Pancreas (tissue), 10 donors: Measurements from ENCODE around the gene SLC35F1. TPM values are rescaled to one million over a fixed set of nuclear protein-coding genes. Genes with fewer than 3 reads are reported as not detected.

Source experiments
- ATAC-seq, 4 donors: fragments of 200-7000 bp; cut with Tn5 transposase; one replicate each; pipeline versions ENCODE4 v1.8.0 to v1.9.1; 2020; ENCODE audit warnings: mild to moderate bottlenecking in 4 of 4, moderate library complexity in 4 of 4
- DNase-seq, 6 donors: peaks; one replicate each; pipeline ENCODE4 v3.0.0-alpha.2; 2020
- FAIRE-seq: peaks from 2 replicates; lab custom pipeline; 2012; peaks lifted over from hg19 to GRCh38; lab: Jason Lieb, UNC
- H3K27ac ChIP-seq, 4 donors: fragments of 200-600 bp; sonication (generic); 1 replicate in 3 of 4; 2 replicates in 1 of 4; pipeline versions ENCODE4 v1.5.0 to v1.8.0; 2020
- H3K27me3 ChIP-seq, 4 donors: fragments of 200-600 bp; one replicate each; pipeline ENCODE4 v1.8.0; 2021
- H3K36me3 ChIP-seq, 3 donors: fragments of 200-600 bp; sonication (generic) in 1 of 3; one replicate each; pipeline versions ENCODE4 v1.5.0 to v1.8.0; 2020 to 2021
- H3K4me1 ChIP-seq, 3 donors: fragments of 200-600 bp; one replicate each; pipeline ENCODE4 v1.8.0; 2021
- H3K4me3 ChIP-seq, 4 donors: fragments of 200-600 bp; sonication (generic) in 2 of 4; one replicate each; pipeline versions ENCODE4 v1.5.0 to v1.8.0; 2020 to 2021
- H3K9me3 ChIP-seq, 4 donors: fragments of 200-600 bp; one replicate each; pipeline ENCODE4 v1.8.0; 2021
- CTCF ChIP-seq, 4 donors: fragments of 200-600 bp; sonication (generic) in 3 of 4; IDR thresholded peaks; one replicate each; pipeline versions ENCODE4 v1.5.0 to v1.8.0; 2021; ENCODE audit warnings: antibody characterized with exemption in 4 of 4
- WGBS, 2 donors: extraction: QIAGEN DNeasy Blood & Tissue Kit; methylation state at CpG; one replicate each; pipeline ENCODE4 v1.1.7; 2013; 5-methylcytosine and 5-hydroxymethylcytosine counted together
- intact Hi-C, 3 donors: fragments of 100-400 bp; cut with DNase I; formaldehyde crosslinking; loops; one replicate each; pipeline versions ENCODE4 v1.11.1 to v1.14.2; 2022
- polyA plus RNA-seq, 2 donors: library from polyadenylated mRNA; stranded (reverse); fragments of 200-250 nt; gene quantifications; one replicate each; pipeline ENCODE4 v1.2.3, GENCODE V29; 2013
- total RNA-seq, 6 donors: library from RNA; stranded (reverse); fragmentation: NEBNext Ultra II Directional in 4 of 6; extraction: Animal tissue kit (Norgen Biotek cat#: 25700) in 4 of 6; gene quantifications; one replicate each; pipeline versions ENCODE4 v1.2.1 to v1.2.4, GENCODE V29; 2021 to 2023
- donor health status: healthy with polysubstance abuse.
- donor health status: DM: no; HTN: no; CAD: no; lungs with moderate emphysema.
- donor health status: DM: no; HTN: no; CAD: no.
- donor health status: control.
- donor health status: control.
- donor health status: Bipolar disorder and iron deficiency.
- donor health status: DM: yes; HTN: yes; CAD: no.
- donor health status: DM: no; HTN: no; CAD: no.
- donor health status: DM: no; HTN: no; CAD: no.
- donor health status: DM: yes; HTN: yes; CAD: no.

SLC35F1 gene
- total and polyA plus RNA-seq, 8 donors, result 0.14 to 2.1 (median 0.29) TPM

GRCh38 chr6:117992856-117993255 is 85.8 kb downstream of the SLC35F1 start:
- H3K36me3 ChIP-seq, result no peaks in the 10 kb centered on the region
- TF ChIP-seq CTCF (IDR thresholded peaks at IDR 0.05), result no peak
- no peak for ATAC-seq
- H3K27ac ChIP-seq, result no peak overlapping the region
- no peaks in the 10 kb centered on the region for H3K4me1 ChIP-seq
- no peaks in the 10 kb centered on the region for H3K27me3 ChIP-seq
- H3K9me3 ChIP-seq, result no peaks in the 10 kb centered on the region
- no peak overlapping the region for H3K4me3 ChIP-seq
- FAIRE-seq, result no peak
- DNase-seq, result no peak
- WGBS, 2 donors, result 18 to 39% methylated on average over 1 of the region's 1 CpG
- intact Hi-C loops, result no loop called here

DNA sequence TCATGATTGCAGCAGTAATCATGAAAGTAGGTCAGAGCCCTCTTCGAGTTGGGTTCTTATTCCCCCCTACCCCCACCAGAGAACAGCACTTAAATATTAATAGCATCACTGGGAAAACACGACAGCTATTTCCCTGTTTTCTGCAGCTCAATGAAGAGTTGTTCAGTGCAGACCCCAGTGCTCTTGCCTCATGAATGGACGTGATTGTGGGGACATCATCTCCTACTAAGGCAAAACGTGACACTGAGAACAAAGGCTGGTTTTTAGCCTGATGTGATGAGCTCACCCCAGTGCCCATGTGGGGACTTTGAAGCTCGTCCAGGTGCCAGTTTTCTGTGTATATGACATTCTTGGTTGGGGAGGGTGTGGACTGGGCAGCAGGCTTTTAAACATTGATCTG is 105.9 kb downstream of the SLC35F1 start:
- FAIRE-seq (no peak), ATAC-seq (peak in 3 of 4 donors; percentile 51 to 84 (median 82))
- 11 to 14% methylated on average over 5 of the region's 5 CpGs for WGBS, 2 donors

GRCh38 chr6:118016532-118016931 is 109.5 kb downstream of the SLC35F1 start:
- no peak for FAIRE-seq
- 77 to 91% methylated on average over 2 of the region's 2 CpGs for WGBS, 2 donors
- no peaks in the 10 kb centered on the region for H3K36me3 ChIP-seq
- H3K4me3 ChIP-seq, result no peak overlapping the region
- no peak for ATAC-seq
- no peaks in the 10 kb centered on the region for H3K27me3 ChIP-seq
- no peak for TF ChIP-seq CTCF (IDR thresholded peaks at IDR 0.05)
- H3K27ac ChIP-seq, result no peak overlapping the region
- DNase-seq, result no peak
- no peaks in the 10 kb centered on the region for H3K4me1 ChIP-seq
- intact Hi-C loops, result no loop called here
- no peaks in the 10 kb centered on the region for H3K9me3 ChIP-seq

More for the DNA sequence above, 105.9 kb downstream of the SLC35F1 start:
- TF ChIP-seq CTCF (IDR thresholded peaks at IDR 0.05), result no peak
- Histone ChIP-seq H3K27ac (peak overlapping the region in 1 of 4 donors; percentile 18), H3K4me3 (no peak overlapping the region), H3K27me3 (no peaks in the 10 kb centered on the region), H3K36me3 (no peaks in the 10 kb centered on the region), H3K4me1 (no peaks in the 10 kb centered on the region), H3K9me3 (no peaks in the 10 kb centered on the region)
- intact Hi-C loops, result no loop called here
- DNase-seq, result peak in 2 of 6 donors; percentile 19 to 35

GRCh38 chr6:118017301-118017848 is 110.3 kb downstream of the SLC35F1 start:
- TF ChIP-seq CTCF (IDR thresholded peaks at IDR 0.05), result no peak
- Histone ChIP-seq H3K36me3 (no peaks in the 10 kb centered on the region), H3K4me1 (no peaks in the 10 kb centered on the region), H3K4me3 (no peak overlapping the region), H3K27ac (no peak overlapping the region), H3K9me3 (no peaks in the 10 kb centered on the region), H3K27me3 (no peaks in the 10 kb centered on the region)
- WGBS, 2 donors, result 26 to 34% methylated on average over 2 of the region's 2 CpGs
- FAIRE-seq (no peak), DNase-seq (no peak), ATAC-seq (no peak)
- intact Hi-C loops, result no loop called here

DNA sequence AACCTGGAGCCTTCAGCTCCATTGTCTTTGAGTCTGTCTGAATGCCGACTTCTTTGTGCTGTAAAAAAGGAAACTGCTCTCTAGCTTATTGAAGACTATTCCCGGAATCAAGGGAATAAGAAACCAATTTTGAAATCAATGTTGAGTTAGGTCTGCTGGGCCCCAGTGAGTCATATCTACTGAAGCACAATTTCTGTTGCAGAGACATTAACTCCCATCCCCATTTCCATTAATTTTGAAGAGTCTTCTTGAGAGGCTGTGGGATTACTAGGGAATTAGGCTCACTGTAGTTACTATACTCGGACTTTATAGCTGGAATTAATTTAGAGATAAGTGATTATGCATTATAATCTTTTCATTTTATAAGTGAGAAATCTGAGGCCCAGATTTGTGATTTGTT is 116.7 kb downstream of the SLC35F1 start:
- TF ChIP-seq CTCF (IDR thresholded peaks at IDR 0.05), result no peak
- ATAC-seq (no peak), FAIRE-seq (no peak), DNase-seq (no peak)
- Histone ChIP-seq H3K27me3 (no peaks in the 10 kb centered on the region), H3K36me3 (no peaks in the 10 kb centered on the region), H3K4me3 (no peak overlapping the region), H3K4me1 (no peaks in the 10 kb centered on the region), H3K9me3 (no peaks in the 10 kb centered on the region), H3K27ac (no peak overlapping the region)
- WGBS, 2 donors, result 72 to 76% methylated on average over 3 of the region's 3 CpGs
- intact Hi-C loops, result no loop called here
